Pulmonary artery endothelial cell (primary cell): Measurements from ENCODE around the gene CGB2. TPM values are rescaled to one million over a fixed set of nuclear protein-coding genes. Genes with fewer than 3 reads are reported as not detected.
"Not testable (repeated sequence)": the region's sequence is repeated elsewhere in the genome, so short reads cannot be mapped to it uniquely, and the experiment has no call there.

Experiments
- DNase-seq: peaks from one replicate; pipeline ENCODE4 v3.0.0-alpha.2; 2011; ENCODE audit warnings: low read depth, low spot score
- total RNA-seq: library from RNA; depleted of rRNA; stranded (reverse); fragments of >200 nt; gene quantifications from 2 replicates; pipeline ENCODE4 v1.2.3, GENCODE V29; 2014

The CGB2 gene
- total RNA-seq, 1 donor from 2014 or later, result not detected

- no peak for DNase-seq
Measured at GRCh38 chr19:49065905-49066512, 34.3 kb downstream of the CGB2 start.

DNA sequence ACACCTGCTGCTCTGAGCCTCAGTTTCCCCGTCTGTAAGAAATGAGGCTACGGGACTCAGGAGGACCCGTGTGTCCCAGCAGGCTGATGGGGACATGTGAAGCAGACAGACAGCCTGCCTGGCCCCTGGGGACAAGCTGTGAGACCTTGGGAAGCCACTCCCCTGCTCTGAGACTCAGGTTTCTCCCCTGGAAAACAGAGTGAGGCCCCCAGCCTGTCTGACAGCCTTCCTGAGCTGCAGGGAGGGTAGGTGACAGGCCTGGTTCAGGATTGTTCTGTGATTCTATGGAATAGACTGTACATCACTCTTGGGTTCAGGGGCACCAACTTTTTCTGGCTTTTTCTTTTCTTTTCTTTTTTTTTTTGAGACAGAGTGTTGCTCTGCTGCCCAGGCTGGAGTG lies 35.9 kb downstream of the CGB2 start:
- no peak for DNase-seq

DNA sequence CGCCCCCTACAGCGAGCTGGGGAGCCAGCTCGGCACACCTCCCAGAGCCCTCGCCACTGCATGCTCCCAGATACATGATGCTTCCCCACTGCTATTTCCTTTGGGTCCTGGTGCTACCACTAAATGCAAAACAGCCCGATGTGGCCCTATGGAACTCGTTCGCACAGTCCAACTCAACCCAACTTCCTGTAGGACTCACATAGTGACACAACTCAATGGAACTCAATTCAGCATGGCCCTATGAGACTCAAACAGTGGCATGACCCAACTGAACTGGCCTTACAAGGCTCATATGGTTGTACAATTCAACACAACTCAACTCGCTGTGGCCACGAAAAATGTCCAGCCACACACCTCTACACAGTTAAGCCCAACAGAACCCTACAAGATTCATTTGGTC lies 37.3 kb downstream of the CGB2 start:
- no peak for DNase-seq

DNA sequence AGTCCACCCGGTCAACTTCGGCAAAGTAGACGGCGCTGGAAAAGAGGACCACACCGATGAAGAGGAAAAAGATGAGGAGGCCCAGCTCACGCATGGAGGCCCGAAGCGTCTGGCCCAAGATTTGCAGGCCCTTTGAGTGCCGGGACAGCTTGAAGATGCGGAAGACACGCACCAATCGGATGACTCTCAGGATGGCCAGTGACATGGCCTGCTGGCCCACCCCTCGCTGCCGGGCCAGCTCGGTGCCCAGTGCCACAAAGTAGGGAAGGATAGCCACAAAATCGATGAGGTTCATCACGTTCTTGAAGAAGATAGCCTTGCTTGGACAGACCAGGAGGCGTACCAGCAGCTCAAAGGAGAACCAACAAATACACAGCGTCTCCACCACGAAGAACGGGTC lies 38.7 kb downstream of the CGB2 start:
- no peak for DNase-seq

- no peak for DNase-seq
Measured at GRCh38 chr19:49071860-49072547, 40.3 kb downstream of the CGB2 start.

- DNase-seq, result no peak
Measured at GRCh38 chr19:49073514-49074378, 42.1 kb downstream of the CGB2 start.

DNA sequence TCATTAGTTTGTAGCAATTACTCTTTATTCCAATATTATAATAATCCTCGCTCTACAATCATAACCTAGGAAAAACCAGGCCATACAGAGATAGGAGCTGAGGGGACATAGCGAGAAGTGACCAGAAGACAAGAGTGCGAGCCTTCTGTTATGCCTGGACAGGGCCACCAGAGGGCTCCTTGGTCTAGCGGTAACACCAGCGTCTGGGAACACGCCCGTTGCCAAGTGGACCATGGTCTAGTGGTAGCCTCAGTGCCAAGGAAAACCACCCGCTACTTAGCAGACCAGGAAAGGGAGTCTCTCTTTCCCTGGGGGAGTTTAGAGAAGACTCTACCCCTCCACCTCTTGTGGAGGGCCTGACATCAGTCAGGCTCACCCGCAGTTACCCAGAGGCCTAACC lies 43.2 kb downstream of the CGB2 start:
- DNase-seq, result not testable (repeated sequence)

DNA sequence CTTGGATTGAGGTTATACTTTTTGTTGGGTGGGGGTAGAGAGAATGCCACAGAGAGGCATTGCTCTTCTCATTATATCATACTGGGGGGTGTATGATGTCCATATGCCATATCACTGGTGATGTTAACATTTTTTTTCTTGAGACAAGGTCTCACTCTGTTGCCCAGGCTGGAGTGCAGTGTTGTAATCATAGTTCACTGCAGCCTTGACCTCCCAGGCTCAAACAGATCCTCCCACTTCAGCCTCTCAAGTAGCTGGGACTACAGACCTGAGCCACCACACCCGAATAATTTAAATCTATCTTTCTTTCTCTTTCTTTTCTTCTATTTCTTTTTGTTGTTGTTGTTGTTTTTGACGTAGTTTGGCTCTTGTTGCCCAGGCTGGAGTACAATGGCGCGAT lies 48.7 kb downstream of the CGB2 start:
- no peak for DNase-seq

- DNase-seq, result no peak
Measured at GRCh38 chr19:49081273-49081672, 49.6 kb downstream of the CGB2 start.

Other genes with a start within 250 kb of the CGB2 start
- gene BCAT2, start 220.9 kb upstream of the CGB2 start, total RNA-seq, result 49.7 and 53.2 TPM in 2 replicates
- 4.8 and 6.4 TPM in 2 replicates for gene HSD17B14, start 195.4 kb upstream of the CGB2 start, total RNA-seq
- 5.1 and 6.1 TPM in 2 replicates for gene PLEKHA4, start 163.3 kb upstream of the CGB2 start, total RNA-seq
- 32.3 and 35.6 TPM in 2 replicates for gene PPP1R15A, start 159.5 kb upstream of the CGB2 start, total RNA-seq
- 0.07 TPM in 1 of 2 replicates, not detected in the other for gene TULP2, start 133.1 kb upstream of the CGB2 start, total RNA-seq
- gene NUCB1, start 131.6 kb upstream of the CGB2 start, total RNA-seq, result 122 and 125 TPM in 2 replicates
- not detected in 2 replicates for gene DHDH, start 98.2 kb upstream of the CGB2 start, total RNA-seq
- 120 and 130 TPM in 2 replicates for gene BAX, start 77.0 kb upstream of the CGB2 start, total RNA-seq
- gene FTL, start 66.6 kb upstream of the CGB2 start, total RNA-seq, result 963 and 1,316 TPM in 2 replicates
- gene GYS1, start 38.6 kb upstream of the CGB2 start, total RNA-seq, result 30.3 and 31.4 TPM in 2 replicates
- gene RUVBL2, start 38.0 kb upstream of the CGB2 start, total RNA-seq, result 376 and 391 TPM in 2 replicates
- gene LHB, start 14.8 kb upstream of the CGB2 start, total RNA-seq, result 0.26 TPM in 1 of 2 replicates, not detected in the other
- gene CGB3, start 7.6 kb upstream of the CGB2 start, total RNA-seq, result not detected in 2 replicates
- gene CGB1, start 5.0 kb downstream of the CGB2 start, total RNA-seq, result not detected in 2 replicates
- gene CGB5, start 12.0 kb downstream of the CGB2 start, total RNA-seq, result not detected in 2 replicates
- gene CGB8, start 17.2 kb downstream of the CGB2 start, total RNA-seq, result not detected in 2 replicates
- 0.33 TPM in 1 of 2 replicates, not detected in the other for gene CGB7, start 25.9 kb downstream of the CGB2 start, total RNA-seq
- gene NTF4, start 32.9 kb downstream of the CGB2 start, total RNA-seq, result not detected in 2 replicates
- gene KCNA7, start 40.8 kb downstream of the CGB2 start, total RNA-seq, result not detected in 2 replicates
- 199 and 280 TPM in 2 replicates for gene SNRNP70, start 53.6 kb downstream of the CGB2 start, total RNA-seq
- gene LIN7B, start 82.5 kb downstream of the CGB2 start, total RNA-seq, result 1.4 and 2.3 TPM in 2 replicates
- gene C19orf73, start 87.3 kb downstream of the CGB2 start, total RNA-seq, result 0.73 and 1.2 TPM in 2 replicates
- 0.95 and 3.0 TPM in 2 replicates for gene PPFIA3, start 87.7 kb downstream of the CGB2 start, total RNA-seq
- not detected in 2 replicates for gene HRC, start 123.5 kb downstream of the CGB2 start, total RNA-seq
- 9.8 and 14.4 TPM in 2 replicates for gene TRPM4, start 125.9 kb downstream of the CGB2 start, total RNA-seq